ENCODE data around the gene OR2V2.
"Not testable (repeated sequence)": the region's sequence is repeated elsewhere in the genome, so short reads cannot be mapped to it uniquely, and the experiment has no call there.

Gene OR2V2

DNA sequence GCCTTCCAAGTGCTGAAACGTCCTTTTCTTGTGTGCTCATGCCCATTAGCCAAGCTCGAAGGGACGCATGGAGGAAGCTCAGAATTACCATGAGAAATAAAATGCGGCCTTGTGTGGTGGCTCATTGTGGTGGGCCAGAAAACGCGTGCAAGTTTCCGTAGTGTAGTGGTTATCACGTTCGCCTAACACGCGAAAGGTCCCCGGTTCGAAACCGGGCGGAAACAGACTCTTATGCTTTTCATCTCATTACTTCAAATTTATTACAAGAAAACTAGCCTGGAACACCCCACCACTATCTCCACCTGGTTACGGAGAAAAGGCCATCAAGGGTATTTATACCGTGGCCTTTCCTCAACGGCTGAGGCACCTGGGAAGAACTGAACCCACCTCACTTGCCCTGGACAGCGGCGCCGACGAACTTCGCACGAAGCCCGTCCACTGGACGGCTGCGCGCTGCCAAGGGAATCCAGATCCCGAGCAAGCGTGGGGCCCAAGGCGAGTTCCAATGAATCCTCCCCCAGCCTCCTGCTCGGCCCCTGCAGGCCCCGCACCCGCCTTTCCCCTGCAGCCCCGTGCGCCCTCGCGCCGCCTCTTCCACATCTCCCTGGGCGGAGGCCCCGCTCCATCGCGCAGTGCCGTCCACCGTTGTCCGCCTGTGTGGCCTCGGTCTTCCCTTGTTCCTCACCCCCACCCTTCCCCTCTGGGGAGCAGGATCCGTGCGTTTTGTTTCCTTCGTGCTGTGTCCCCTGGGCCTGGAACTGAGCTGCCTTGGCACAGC is 22.3 kb downstream of the OR2V2 start:
- peak; percentile 35 to 57 (median 36) for DNase-seq

DNA sequence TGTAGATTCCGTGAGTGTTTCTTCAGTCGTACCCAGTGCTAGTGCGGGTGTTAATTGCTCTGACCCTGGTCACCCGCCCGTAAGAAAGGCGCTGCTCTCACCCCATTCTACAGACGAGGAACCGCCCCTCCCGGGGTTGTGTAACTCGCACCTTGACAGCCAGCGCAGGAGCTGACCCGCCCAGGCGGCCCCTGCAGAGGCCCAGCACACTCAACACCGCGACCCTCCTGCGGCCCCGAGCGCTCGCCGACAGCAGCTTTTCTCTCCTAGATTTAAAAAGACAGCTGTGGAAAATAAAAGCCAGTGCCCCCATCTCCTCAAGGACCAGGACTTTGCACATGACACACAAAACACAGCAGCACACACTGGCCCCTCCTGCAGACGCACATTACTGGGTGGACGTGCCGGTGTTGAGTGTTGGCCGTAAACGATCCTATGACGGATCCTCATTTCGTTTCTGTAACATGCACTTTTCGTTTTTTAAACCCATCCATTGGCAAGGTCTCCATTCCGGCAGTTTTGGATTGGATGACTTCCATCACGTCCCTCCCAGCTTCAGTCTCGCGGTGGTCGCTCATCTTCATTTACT is 22.9 kb downstream of the OR2V2 start:
- DNase-seq: no peak

DNA sequence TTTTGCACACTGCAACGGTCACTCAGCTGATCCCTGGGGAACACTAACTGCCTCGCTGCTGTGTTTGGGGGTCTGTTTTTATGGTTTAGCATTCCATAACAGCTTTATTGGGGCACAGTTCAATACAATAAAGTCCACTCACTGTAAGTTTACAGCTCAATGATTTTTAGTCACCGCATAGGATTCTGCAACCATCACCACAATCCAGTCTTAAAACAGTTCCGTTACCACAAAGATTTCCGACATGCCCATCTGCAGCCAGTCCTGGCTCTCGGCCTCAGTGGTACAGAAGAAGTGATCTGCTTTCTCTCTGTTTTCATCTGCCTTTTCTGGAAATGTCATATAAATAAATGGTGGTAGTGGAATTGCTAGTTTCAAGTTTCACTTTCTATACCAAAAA is 23.6 kb downstream of the OR2V2 start:
- DNase-seq: no peak

DNA sequence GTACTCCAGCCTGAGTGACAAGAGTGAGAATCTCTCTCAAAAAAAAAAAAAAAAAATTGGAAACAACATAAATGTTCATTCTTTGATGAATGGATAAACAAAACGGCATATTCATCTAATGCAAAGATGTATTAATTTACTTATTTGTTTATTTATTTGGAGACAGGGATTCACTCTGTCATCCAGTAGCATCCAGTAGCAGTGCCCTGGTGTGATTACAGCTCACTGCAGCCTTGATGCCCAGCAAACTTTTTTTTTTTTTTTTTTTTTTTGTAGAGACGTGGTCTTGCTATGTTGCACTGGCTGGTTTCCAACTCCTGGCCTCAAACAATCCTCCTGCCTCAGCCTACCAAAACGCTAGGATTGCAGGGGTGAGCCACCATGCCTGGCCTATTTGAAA is 24.4 kb downstream of the OR2V2 start:
- no peak for DNase-seq

DNA sequence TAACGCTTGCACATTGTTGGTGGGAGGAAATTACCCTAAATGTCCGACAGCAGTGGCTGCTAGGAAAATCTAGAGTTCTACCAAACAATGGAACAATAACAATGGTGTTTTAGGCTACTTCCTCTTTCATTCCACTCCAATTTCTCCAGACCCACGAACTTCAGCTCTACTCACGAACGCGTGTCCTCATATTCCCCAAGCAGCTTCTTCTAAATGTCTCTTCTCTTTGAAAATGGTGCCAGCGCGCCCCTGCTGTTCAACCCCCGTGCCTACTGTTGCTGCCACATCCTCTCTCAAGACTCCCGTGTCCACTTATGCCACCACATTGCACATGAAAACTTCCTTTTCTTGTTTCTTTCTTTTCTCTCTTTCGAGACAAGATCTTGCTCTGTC is 25.6 kb downstream of the OR2V2 start:
- DNase-seq: peak; percentile 50 to 74 (median 70)

DNA sequence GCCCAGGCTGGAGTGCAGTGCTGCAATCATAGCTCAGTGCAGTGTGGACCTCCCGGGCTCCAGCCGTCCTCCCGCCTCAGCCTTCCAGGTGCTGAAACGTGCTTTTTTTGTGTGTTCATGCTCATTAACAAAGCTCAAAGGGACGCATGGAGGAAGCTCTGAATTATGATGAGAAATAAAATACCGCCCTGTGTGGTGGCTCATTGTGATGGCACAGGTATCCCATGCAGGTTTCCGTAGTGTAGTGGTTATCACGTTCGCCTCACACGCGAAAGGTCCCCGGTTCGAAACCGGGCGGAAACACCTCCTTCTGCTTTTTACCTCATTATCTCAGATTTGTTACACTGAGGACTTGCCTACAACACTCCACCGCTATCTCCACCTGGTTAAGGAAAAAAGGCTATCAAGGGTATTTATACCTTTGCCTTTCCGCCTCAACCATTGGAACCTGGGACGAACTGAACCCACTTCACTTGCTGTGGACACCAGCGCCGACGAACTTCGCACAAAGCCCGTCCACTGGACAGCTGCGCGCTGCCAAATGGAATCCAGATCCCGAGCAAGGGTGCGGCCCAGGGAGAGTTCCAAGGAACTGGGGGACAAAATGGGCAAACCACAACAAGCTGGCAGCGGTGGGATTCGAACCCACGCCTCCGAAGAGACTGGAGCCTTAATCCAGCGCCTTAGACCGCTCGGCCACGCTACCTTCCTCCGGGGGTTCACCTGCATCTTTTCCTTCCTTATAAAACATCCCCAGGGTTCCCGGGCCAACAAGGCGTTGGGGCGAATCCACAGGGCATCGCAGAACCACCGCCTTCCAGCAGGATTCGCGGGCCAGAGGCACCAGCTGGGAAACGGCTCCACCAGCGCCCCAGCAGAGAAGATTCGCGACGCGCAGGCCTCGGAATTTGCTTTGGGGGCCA is 26.3 kb downstream of the OR2V2 start:
- DNase-seq: peak in 1 of 4 experiments; percentile 20

DNA sequence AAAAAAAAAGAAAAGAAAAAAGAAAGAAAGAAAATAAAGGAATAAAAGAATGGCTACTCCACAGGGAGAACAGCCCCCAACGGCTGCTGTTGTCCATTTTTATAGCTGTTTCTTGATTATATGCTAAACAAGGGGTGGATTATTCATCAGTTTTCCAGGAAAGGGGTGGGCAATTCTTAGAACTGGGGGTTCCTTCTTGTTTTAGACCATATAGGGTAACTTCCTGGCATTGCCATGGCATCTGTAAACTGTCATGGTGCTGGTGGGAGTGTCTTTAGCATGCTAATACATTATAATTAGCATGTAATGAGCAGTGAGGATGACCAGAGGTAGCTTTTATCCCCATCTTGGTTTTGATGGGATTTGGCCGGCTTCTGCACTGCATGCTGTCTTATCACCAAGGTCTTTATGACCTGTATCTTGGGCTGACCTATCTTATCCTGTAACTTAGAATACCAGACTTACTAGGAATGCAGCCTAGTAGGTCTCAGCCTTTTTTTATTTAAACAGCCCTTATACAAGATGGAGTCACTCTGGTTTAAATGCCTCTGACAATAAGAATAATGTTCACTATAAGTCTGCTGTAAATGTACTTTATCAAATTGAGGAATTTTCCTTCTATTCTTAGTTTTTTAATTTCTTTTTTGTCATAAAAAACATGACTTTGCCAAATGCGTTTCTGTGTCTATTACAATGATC is 29.0 kb downstream of the OR2V2 start:
- no peak for DNase-seq

DNA sequence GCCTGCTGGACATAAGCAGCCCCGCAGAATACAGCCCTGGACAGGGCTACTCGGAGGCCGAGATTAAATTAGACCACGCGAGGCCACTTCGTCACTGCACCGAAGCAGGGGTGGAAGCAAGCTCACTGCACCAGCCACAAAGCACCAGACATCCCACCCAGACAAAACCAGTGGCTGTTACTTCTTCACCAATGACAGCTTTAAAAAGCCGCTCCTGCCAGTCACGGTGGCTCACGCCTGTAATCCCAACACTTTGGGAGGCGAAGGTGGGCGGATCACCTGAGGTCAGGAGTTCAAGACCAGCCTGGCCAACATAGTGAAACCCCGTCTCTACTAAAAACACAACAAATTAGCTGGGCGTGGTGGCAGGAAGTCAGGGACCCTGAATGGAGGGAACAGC is 30.2 kb downstream of the OR2V2 start:
- not testable (repeated sequence) for DNase-seq

DNA sequence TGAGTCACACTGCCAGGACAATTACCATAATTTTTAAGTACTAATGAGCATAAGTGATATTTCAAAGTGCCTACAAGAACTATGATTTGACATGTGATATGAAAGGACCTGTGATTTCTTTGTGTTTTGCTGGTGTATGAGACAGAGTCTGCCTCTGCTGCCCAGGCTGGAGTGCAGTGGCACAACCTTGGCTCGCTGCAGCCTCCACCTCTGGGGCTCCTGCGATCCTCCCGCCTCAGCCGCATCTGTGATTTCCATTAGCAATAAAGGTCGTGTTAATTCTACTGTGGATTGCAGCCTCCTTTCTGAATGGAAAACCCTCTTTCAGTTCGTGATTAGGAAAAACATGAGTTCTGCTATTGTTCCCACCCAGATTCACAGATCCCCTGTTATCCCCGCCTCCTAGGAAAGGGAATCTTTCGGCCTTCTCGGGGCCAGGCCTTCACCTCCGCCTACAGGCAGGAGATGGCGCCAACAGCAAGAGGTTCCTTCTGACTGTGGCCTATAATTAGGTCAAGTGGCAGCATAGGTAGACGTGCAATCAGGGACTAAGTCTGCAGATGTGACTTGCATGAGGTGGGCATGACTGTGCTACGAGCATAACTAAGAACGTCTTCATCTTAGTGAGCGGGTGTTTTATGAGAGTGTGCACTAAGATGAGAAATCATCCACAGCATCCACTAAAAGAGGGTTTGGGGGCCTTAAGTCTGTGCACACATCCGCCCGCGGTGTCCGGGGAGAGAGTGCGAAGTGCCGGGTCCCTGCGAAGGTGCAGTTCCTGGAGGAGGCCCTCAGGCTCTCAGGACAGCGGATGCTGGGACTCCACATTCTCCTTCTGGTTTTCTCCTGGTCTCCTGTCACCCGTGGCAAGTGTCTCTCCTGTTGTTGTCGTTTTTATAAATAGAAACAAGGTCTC is 34.5 kb downstream of the OR2V2 start:
- DNase-seq: peak; percentile 62 to 81 (median 76)

DNA sequence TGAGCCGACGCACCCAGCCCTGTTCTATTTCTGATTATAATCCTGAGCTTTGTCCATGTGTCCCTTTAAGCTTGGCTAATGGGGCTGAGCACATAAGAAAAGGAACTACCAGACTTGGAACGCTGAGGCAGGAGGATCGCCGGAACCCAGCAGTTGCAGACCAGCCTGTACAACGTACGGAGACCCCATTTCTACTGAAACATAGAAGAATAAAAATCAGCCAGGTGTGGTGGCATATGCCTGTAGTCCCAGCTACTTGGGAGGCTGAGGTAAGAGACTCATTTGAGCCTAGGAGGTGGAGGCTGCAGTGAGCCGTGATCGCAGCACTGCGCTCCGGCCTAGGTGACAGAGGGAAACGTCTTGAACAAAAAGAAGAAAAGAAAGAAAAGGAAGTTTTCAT is 35.3 kb downstream of the OR2V2 start:
- DNase-seq: no peak

DNA sequence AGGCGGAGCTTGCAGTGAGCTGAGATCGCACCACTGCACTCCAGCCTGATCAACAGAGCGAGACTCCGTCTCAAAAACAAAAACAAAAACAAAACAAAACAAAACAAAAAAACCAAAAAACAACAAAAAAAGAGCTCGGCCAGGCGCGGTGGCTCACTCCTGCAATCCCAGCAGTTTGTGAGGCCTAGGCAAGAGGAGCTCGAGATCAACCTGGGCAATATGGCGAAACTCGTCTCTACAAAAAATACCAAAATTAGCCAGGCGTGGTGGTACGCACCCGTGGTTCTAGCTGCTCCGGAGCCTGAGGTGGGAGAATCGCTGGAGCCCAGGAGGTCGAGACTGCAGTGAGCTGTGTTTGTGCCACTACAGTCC is 37.4 kb downstream of the OR2V2 start:
- no peak for DNase-seq

DNA sequence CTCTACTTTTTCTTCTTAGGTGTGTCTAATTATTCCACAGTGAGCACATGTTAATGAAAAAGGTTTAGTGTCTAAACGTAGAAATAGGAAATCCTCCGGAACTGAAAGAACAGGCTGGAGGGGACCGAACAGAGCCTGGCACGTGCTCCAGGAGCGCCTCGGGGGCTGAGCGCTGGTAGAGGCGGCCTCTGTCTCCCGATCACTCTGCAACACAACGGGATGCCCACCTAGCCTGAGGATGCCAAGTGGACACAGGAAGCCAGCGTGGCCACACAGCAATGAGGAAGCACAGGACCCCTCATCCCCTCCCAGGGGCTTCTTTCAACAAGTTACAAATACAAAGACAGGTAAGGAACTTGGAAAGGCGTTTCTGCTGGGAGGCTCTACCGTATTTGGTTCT is 38.2 kb downstream of the OR2V2 start:
- DNase-seq: no peak

DNA sequence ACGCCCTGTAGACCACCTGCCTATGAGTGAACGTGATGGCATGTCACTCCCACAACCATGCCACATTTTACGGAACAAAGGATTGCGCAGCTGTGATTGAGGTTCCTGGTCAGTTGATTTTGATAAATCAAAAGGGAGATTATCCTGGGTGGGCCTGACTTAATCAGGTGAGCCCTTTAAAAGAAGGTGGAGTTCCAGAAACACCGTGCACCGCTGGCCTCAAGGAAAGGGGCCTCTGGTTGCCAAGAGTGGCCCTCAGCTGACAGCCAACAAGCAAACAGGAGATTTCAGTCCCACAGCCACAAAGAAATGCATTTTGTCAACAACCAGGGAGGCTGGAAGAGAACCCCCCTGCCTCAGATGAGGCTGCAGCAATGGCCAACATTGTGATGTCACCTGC is 38.6 kb downstream of the OR2V2 start:
- no peak for DNase-seq

DNA sequence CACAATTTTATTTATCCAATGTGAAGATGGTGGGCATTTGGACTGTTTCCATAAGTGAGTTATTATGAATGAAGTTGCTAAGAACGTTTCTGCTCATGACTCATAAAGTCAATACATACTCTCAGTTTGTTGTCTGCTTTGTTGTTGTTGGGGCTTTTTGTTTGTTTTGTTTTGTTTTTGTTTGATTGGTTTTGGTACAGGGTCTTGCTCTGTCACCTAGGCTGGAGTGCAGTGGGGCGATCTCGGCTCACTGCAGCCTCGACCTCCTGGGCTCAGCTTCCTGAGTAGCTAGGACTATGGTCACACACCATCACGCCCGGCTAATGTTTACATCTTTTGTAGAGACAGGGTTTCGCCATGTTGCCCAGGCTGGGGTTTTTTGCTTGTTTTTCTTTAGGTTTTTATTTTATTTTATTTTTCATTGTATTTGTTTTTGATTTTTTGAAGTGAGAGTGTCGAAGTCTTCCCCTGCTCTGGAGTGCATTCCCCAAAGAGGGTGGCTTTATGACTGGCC is 39.7 kb downstream of the OR2V2 start:
- DNase-seq: no peak

DNA sequence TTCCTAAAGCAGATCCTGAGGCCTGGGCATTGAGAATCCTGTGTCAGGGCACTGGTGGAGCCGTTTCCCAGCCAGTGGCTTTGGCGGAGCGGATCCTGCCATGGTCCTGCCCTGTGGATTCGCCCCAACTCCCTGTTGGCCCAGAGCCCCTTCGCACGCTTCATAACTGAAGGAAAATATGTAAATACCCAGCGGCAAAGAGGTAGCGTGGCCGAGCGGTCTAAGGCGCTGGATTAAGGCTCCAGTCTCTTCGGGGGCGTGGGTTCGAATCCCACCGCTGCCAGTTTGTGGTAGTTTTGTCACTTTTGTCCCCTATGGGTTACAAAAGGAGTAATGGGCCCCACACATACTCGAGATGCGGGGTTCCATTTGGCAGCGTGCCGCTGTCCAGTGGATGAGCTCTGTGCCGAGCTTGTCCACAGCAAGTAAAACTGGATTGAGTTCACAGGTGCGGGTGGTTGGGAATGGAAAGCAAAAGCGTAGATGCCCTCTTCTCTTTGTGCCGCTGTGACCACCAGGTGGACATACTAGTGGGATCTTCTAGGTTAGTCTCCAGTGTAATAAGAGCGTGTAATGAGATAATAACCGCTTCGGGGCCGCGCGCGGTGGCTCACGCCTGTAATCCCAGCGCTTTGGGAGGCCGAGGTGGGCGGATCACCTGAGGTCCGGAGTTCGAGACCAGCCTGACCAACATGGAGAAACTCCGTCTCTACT is 40.3 kb downstream of the OR2V2 start:
- peak; percentile 71 to 80 (median 76) for DNase-seq

DNA sequence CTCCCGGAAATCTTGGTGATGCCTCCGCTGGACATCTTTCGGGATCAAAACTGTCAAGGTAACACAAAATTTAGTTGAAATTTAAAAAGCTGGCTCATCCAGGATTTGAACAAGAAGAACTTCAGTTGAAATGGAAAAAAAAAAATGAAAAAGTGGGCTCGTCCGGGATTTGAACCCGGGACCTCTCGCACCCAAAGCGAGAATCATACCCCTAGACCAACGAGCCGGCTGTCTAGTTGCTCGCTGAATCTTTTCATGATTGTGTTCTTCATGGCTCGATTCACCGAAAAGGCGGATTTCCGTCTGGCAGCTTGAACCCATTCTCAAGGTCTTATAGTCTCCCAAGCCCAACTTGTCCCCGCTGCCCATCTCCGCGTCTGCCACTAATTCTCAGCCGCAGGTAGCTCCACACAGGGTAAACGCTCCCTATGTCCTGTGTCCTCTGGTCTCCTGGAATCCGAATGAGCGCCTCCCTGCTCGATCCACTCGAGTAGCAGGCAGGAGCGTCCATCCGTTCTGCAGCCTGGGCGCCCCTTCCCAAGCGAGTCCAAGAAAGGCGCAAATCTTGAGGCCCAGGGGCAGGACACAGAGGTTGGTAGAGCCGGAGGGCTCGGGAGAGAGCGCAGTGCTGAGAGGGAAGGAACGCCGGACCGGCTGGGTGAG is 41.4 kb downstream of the OR2V2 start:
- peak; percentile 81 to 91 (median 85) for DNase-seq

DNA sequence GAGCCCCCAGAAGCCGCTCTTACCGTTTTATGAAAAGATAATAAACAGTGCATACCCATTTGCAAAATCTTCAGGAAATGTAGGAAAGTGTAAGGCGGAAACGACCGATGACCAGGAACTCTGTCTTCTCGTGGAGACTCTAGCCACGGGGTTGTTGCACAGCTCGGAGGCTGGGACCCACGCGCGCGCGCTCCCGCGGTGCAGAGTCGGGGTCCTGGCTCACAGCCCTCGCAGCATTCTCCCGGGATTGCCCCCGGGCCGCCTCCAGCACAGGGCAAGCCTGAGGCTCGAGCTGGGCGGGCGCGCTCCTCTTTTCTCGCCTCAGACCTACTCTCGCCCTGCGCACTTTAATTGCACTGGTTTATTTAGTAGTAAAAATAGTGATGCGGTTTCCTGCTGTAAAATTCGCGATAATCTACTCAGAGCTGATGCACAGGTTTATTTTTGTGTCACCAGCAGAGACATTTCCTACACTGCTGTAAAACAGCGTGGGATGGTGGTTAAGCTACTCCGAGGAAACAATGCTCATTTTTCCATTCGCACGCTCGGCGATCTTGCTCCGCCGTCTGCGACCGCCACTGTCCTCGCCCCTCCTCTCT is 42.1 kb downstream of the OR2V2 start:
- DNase-seq: peak in 3 of 4 experiments; percentile 51 to 64 (median 59)

DNA sequence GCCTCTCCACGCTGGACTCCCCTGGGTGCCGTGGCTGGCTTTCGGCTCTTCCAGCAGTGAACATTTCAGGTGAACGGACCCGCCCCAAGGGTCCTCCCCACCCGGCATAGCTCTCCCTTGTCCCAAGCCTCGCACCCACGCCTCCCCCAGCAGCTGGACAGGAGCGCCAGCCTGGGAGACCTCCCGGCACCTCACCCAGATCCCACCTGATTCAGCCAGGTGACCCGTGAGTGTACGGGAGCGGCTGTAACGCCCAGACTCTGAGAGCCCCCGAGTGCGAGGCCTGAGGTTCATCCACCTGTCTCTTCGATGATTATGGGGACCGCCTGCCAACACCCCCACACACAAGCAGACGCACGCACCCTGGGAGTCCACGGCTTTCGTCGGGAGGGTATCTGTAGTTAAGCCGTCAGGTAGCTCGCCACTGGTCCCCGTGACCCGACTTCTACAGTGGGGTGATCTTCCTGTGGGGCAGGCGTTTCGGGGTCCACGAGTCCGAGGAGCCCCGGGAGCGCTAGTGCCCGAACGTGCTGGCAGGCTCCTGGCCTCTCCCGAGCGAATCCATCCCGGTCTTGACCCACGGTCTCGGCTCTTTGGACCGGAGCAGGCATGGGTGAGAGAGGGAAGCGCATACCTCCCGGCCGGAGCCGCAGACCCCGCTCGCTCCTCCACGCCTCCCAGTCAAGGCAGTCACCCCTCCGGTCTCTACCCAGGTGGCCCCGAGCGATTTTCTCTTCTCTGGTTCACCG is 42.8 kb downstream of the OR2V2 start:
- DNase-seq: peak in 1 of 4 experiments; percentile 33
